ENCODE data around the gene UTS2R. TPM values are rescaled to one million over a fixed set of nuclear protein-coding genes. Genes with fewer than 3 reads are reported as not detected.
"Not testable (repeated sequence)": the region's sequence is repeated elsewhere in the genome, so short reads cannot be mapped to it uniquely, and the experiment has no call there.

Gene UTS2R
- total and polyA plus RNA-seq, 3 experiments from 2014 or later: not detected

DNA sequence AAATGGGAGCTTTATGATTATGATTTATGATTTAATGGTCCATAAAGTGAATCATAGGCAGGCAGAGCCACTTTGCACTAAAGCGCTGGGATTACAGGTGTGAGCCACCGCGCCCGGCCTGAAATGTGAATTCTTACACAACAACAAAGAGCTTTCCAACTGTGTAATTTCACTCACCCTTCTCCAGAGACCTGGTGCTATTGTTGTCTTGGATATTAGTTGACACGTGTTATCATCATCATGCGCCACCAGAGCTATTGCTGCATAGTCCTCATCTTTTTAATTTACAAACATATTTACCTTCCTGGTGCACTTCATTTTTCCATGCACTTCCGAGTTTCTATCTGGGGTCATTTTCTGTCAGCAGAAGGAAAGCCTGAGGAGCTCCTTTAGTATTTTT, 4.8 kb upstream of the UTS2R start:
- Histone ChIP-seq H3K4me3 (ENCODE audit: low read length) (no peak overlapping the region), H3K4me1 (ENCODE audit: insufficient read depth, low read length) (peaks cover 5% of the 10 kb centered on the region), H3K27me3 (ENCODE audit: insufficient read depth, low read length, poor library complexity, severe bottlenecking) (peaks cover 10% of the 10 kb centered on the region), H3K36me3 (ENCODE audit: insufficient read depth, low read length) (no peaks in the 10 kb centered on the region), H3K27ac (ENCODE audit: low read depth, low read length) (no peak overlapping the region), H3K9me3 (ENCODE audit: low read length) (no peaks in the 10 kb centered on the region)
- Mint-ChIP-seq H3K27ac (no peak overlapping the region), H3K27me3 (peaks cover 15 to 26% of the 10 kb centered on the region in 2 donors), H3K4me1 (peaks cover 0 to 11% (median 7%) of the 10 kb centered on the region in 3 donors), H3K36me3 (no peaks in the 10 kb centered on the region), H3K9me3 (no peaks in the 10 kb centered on the region), H3K4me3 (no peak overlapping the region)
- ChIA-PET POLR2A (no interaction called here), CTCF (no interaction called here)
- DNase-seq: no peak

DNA sequence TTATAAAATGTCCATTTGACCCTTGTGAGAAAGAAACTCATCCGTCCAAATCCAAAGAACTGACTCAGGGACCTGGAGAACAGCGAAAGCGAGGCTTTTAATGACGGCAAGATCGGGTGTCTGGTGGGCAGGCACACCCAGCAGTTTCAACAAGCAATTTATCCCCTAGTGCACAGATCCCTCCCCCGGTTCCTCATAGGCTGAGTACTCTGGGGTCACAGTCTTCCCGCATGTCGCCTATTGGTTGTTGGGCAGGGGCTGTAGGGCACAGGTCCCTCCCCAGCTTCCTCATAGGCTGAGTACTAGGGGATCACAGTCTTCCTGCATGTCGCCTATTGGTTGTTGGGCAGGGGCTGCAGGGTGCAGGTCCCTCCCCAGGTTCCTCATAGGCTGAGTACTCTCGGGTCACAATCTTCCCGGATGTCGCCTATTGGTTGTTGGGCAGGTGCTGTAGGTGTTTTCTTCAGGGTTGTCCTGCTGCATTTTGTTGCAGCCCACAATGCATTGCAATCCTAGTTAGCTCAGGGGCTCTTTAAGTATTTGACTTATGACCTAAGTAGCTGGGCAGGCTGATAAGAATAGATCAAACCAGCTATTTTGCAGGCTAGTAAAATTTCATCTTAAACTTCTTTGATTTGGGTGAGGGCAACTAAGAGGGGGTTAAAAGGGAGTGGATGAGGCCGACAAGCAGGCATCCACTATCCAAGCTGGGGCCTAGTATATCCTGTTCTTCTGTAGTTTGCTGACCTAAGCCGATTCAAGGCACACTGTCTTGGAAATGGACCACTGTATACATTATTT, 3.6 kb upstream of the UTS2R start:
- no peaks in the 10 kb centered on the region for H3K36me3 ChIP-seq (ENCODE audit: insufficient read depth, low read length)
- H3K4me1 ChIP-seq (ENCODE audit: insufficient read depth, low read length): peaks cover 5% of the 10 kb centered on the region
- Mint-ChIP-seq H3K27me3 (peaks cover 20 to 32% of the 10 kb centered on the region in 2 donors), H3K9me3 (no peaks in the 10 kb centered on the region), H3K36me3 (no peaks in the 10 kb centered on the region), H3K4me3 (no peak overlapping the region), H3K27ac (peak overlapping the region in 1 of 8 donors; percentile 10), H3K4me1 (peaks cover 0 to 15% (median 7%) of the 10 kb centered on the region in 3 donors)
- CTCF ChIA-PET: no interaction called here
- peak overlapping the region; percentile 64 for H3K27ac ChIP-seq (ENCODE audit: low read depth, low read length)
- H3K4me3 ChIP-seq (ENCODE audit: low read length): no peak overlapping the region
- DNase-seq: no peak
- POLR2A ChIA-PET: no interaction called here
- H3K9me3 ChIP-seq (ENCODE audit: low read length): no peaks in the 10 kb centered on the region
- H3K27me3 ChIP-seq (ENCODE audit: insufficient read depth, low read length, poor library complexity, severe bottlenecking): peaks cover 10% of the 10 kb centered on the region

DNA sequence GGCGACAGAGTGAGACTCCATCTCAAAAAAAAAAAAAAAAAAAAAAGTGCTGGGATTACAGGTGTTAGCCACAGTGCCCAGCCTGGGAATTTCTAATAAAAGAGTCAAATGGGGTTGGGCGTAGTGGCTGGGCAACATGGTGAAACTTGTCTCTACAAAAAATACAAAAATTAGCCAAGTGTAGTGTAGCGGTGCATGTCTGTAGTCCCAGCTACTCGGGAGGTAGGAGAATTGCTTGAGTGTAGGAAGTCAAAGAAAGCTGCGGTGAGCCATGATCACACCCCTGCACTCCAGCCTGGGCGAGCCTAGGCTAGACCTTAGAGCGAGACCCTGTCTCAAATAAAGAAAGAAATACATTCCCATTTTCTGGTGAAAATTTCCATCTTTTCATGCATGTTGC, 2.4 kb upstream of the UTS2R start:
- H3K4me3 ChIP-seq (ENCODE audit: low read length): no peak overlapping the region
- no peak for DNase-seq
- peaks cover 0 to 18% (median 7%) of the 10 kb centered on the region in 3 donors for H3K4me1 Mint-ChIP-seq
- H3K27me3 Mint-ChIP-seq: peaks cover 29 to 40% of the 10 kb centered on the region in 2 donors
- H3K36me3 Mint-ChIP-seq: no peaks in the 10 kb centered on the region
- no peaks in the 10 kb centered on the region for H3K9me3 ChIP-seq (ENCODE audit: low read length)
- H3K36me3 ChIP-seq (ENCODE audit: insufficient read depth, low read length): no peaks in the 10 kb centered on the region
- POLR2A ChIA-PET: no interaction called here
- CTCF ChIA-PET: no interaction called here
- no peaks in the 10 kb centered on the region for H3K9me3 Mint-ChIP-seq
- no peak overlapping the region for H3K27ac Mint-ChIP-seq
- no peak overlapping the region for H3K4me3 Mint-ChIP-seq
- no peak overlapping the region for H3K27ac ChIP-seq (ENCODE audit: low read depth, low read length)
- peaks cover 10% of the 10 kb centered on the region for H3K27me3 ChIP-seq (ENCODE audit: insufficient read depth, low read length, poor library complexity, severe bottlenecking)
- peaks cover 5% of the 10 kb centered on the region for H3K4me1 ChIP-seq (ENCODE audit: insufficient read depth, low read length)

DNA sequence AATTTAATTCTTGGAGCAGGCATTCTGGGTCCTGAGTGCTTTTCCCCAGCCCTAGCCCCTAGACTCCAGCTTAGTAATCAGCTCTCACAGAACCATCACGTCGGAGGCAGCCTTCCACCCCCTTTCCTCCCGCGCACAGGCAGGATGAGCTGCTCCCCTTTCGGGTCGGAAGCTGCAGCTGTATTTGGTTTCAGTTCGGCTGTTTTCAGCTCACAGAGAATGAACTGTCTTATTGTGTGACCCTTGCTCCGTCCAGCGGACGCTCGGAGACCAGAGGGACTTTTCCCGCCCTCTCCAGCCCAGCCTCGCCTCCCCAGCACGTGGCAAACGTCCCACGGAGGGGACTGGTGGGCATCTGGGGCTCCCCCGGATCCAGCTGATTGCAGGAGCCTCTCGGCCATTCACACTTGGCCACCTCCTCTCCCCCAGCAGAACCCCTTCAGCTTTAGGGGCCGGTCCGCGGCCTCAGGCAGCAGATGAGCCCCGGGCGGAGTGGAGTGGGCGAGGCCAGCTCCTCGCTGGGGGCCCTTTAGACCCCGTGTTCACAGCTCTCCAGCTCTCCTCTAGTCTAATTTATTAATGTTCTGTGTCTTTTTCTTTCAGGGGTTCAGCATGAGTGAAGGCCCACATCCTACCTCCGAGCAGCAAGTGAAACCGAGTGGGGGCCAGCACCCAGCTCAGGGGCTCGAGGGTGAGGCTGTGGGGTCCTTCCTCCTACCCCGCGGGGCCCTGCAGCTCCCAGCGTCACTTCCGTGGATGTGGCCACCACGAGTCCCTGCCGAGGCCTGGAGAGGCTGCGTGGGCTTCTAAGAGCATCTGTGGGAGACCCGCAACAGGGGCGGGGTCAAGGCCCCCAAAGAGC, 863 bp upstream of the UTS2R start:
- no peaks in the 10 kb centered on the region for H3K9me3 Mint-ChIP-seq
- no peaks in the 10 kb centered on the region for H3K9me3 ChIP-seq (ENCODE audit: low read length)
- no peaks in the 10 kb centered on the region for H3K36me3 ChIP-seq (ENCODE audit: insufficient read depth, low read length)
- peaks cover 0 to 18% (median 7%) of the 10 kb centered on the region in 3 donors for H3K4me1 Mint-ChIP-seq
- H3K27ac Mint-ChIP-seq: peak overlapping the region in 1 of 8 donors; percentile 4
- no peaks in the 10 kb centered on the region for H3K36me3 Mint-ChIP-seq
- peak overlapping the region; percentile 41 for H3K4me3 ChIP-seq (ENCODE audit: low read length)
- H3K27ac ChIP-seq (ENCODE audit: low read depth, low read length): no peak overlapping the region
- POLR2A ChIA-PET: no interaction called here
- CTCF ChIA-PET: interaction anchor here (1.5 kb wide), 1 partner anchor 50 kb away, joined by 3 read pairs; no protein-coding TSS in a partner anchor
- H3K27me3 ChIP-seq (ENCODE audit: insufficient read depth, low read length, poor library complexity, severe bottlenecking): peaks cover 10% of the 10 kb centered on the region
- H3K27me3 Mint-ChIP-seq: peaks cover 29 to 41% of the 10 kb centered on the region in 2 donors
- peaks cover 5% of the 10 kb centered on the region for H3K4me1 ChIP-seq (ENCODE audit: insufficient read depth, low read length)
- peak overlapping the region; percentile 34 to 75 (median 69) for H3K4me3 Mint-ChIP-seq
- DNase-seq: peak in 1 of 5 donors; percentile 45

DNA sequence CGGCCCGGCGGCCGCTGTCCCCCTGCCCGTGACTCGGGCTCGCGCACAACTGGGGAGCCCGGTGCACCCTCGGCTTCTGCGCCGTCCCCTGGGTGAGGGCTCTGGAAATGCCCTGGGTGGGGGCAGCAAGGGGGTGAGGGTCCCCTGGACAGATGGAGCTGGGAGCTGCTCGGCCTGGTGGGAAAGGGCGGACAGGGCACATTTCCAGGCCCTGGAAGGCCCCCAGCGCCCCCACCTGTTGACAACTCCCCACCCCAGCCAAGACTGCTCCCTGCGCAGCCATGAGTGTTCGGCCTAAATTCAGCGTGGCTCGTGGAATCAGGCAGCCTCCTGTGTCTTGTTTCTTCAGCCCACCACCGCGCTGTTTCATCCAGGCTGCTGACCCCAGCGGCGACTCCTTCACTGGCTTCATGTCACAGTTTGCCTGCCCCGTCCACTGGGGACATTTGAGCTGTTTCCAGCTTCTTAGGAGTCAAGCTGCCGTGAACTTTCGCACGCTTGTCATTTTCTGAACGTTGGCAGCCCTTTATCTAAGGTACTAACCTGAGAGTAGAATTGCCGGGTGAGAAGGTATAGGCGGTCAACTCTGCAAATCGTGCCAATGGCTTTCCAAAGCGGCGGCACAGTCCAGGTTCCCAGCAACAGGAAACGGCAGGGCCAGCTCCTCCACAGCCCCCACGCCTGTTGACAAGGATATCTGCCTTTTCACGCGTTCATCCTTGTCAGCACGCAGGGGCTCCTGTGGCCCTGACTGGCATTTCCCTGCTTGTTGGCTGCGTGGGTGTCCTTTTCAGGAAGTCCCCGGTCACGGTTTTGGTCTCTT, 895 bp downstream of the UTS2R start:
- peak in 1 of 5 donors; percentile 26 for DNase-seq
- Histone ChIP-seq H3K27me3 (ENCODE audit: insufficient read depth, low read length, poor library complexity, severe bottlenecking) (peaks cover 10% of the 10 kb centered on the region), H3K36me3 (ENCODE audit: insufficient read depth, low read length) (no peaks in the 10 kb centered on the region), H3K4me1 (ENCODE audit: insufficient read depth, low read length) (peaks cover 5% of the 10 kb centered on the region), H3K4me3 (ENCODE audit: low read length) (no peak overlapping the region), H3K27ac (ENCODE audit: low read depth, low read length) (no peak overlapping the region), H3K9me3 (ENCODE audit: low read length) (no peaks in the 10 kb centered on the region)
- Mint-ChIP-seq H3K4me3 (peak overlapping the region in 2 of 7 donors; percentile 32 to 36), H3K36me3 (no peaks in the 10 kb centered on the region), H3K4me1 (peaks cover 0 to 18% (median 7%) of the 10 kb centered on the region in 3 donors), H3K27ac (peak overlapping the region in 1 of 8 donors; percentile 73), H3K9me3 (no peaks in the 10 kb centered on the region), H3K27me3 (peaks cover 33 to 42% of the 10 kb centered on the region in 2 donors)
- CTCF ChIA-PET: no interaction called here
- POLR2A ChIA-PET: no interaction called here

DNA sequence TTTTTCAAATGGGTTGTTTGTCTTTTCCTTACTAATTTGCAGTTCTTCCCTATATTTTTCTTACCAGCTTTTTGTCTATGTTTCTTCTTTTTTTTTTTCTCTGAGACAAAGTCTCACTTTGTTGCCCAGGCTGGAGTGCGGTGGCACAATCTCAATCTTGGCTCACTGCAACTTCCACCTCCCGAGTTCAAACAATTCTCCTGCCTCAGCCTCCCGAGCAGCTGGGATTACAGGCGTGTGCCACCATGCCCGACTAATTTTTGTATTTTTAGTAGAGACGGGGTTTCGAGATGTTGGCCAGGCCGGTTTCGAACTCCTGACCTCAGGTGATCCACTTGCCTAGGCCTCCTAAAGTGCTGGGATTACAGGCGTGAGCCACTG, 1.5 kb downstream of the UTS2R start:
- CTCF ChIA-PET; H3K9me3 ChIP-seq (ENCODE audit: low read length); H3K4me1 ChIP-seq (ENCODE audit: insufficient read depth, low read length); H3K4me3 ChIP-seq (ENCODE audit: low read length); H3K36me3 ChIP-seq (ENCODE audit: insufficient read depth, low read length); H3K27ac ChIP-seq (ENCODE audit: low read depth, low read length); POLR2A ChIA-PET; H3K9me3 Mint-ChIP-seq; H3K36me3 Mint-ChIP-seq: not testable (repeated sequence)
- peaks cover 10% of the 10 kb centered on the region for H3K27me3 ChIP-seq (ENCODE audit: insufficient read depth, low read length, poor library complexity, severe bottlenecking)
- peak in 1 of 5 donors; percentile 4 for DNase-seq
- peak overlapping the region in 1 of 8 donors; percentile 73 for H3K27ac Mint-ChIP-seq
- H3K4me1 Mint-ChIP-seq: peaks cover 0 to 18% (median 7%) of the 10 kb centered on the region in 3 donors
- peaks cover 34 to 38% of the 10 kb centered on the region in 2 donors for H3K27me3 Mint-ChIP-seq
- peak overlapping the region in 1 of 7 donors; percentile 4 for H3K4me3 Mint-ChIP-seq

DNA sequence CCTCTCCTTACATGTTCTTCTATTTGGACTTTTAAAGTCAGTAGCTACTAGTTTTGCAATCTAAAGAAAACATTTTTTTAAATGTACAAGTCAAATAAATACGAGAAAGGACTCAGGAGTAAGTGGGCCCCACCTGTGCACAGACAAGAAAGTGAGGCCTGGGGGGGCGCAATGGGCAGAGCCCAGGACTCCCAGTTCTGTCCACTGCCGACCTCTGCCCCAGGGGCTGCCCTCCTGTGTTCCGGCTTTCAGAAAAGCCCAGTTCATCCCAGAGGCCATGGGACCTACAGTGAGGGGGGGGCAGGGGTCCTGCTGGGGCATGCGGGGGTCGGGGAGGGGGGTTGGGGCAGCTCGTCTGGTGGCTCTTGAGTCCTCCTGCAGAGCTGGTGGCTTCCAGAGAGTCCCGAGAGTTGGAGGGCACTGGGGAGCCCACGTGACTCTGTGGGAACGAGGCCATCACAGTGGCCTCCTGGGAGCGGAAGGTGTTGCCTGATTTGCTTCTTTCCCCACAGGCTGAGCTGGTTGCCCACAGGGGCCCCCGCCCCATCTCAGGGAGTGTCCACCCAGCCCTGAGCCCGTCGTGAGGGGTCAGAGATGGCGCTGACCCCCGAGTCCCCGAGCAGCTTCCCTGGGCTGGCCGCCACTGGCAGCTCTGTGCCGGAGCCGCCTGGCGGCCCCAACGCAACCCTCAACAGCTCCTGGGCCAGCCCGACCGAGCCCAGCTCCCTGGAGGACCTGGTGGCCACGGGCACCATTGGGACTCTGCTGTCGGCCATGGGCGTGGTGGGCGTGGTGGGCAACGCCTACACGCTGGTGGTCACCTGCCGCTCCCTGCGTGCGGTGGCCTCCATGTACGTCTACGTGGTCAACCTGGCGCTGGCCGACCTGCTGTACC, 2.4 kb downstream of the UTS2R start:
- no peaks in the 10 kb centered on the region for H3K36me3 Mint-ChIP-seq
- no peak overlapping the region for H3K27ac Mint-ChIP-seq
- ChIA-PET CTCF (no interaction called here), POLR2A (no interaction called here)
- no peak overlapping the region for H3K27ac ChIP-seq (ENCODE audit: low read depth, low read length)
- H3K27me3 Mint-ChIP-seq: peaks cover 32 to 39% of the 10 kb centered on the region in 2 donors
- no peaks in the 10 kb centered on the region for H3K9me3 Mint-ChIP-seq
- H3K4me1 Mint-ChIP-seq: peaks cover 0 to 18% (median 7%) of the 10 kb centered on the region in 3 donors
- H3K4me3 Mint-ChIP-seq: no peak overlapping the region
- no peak overlapping the region for H3K4me3 ChIP-seq (ENCODE audit: low read length)
- DNase-seq: peak in 1 of 5 donors; percentile 25
- H3K9me3 ChIP-seq (ENCODE audit: low read length): no peaks in the 10 kb centered on the region
- peaks cover 5% of the 10 kb centered on the region for H3K4me1 ChIP-seq (ENCODE audit: insufficient read depth, low read length)
- H3K36me3 ChIP-seq (ENCODE audit: insufficient read depth, low read length): no peaks in the 10 kb centered on the region
- peaks cover 10% of the 10 kb centered on the region for H3K27me3 ChIP-seq (ENCODE audit: insufficient read depth, low read length, poor library complexity, severe bottlenecking)
